Bronchial epithelial cell (primary cell): ENCODE data around the gene EML1. TPM values are rescaled to one million over a fixed set of nuclear protein-coding genes. Genes with fewer than 3 reads are reported as not detected.

Source experiments
- DNase-seq: peaks from one replicate; pipeline ENCODE4 v3.0.0-alpha.2; 2010; ENCODE audit warnings: low read depth
- FAIRE-seq: peaks from 2 replicates; lab custom pipeline; 2011; peaks lifted over from hg19 to GRCh38; lab: Jason Lieb, UNC
- H3K27me3 ChIP-seq: 2 replicates; pipeline ENCODE4 v1.5.1; 2011; ENCODE audit warnings: low read length; ENCODE audit not compliant: control insufficient read depth, insufficient read depth
- H3K36me3 ChIP-seq: 2 replicates; pipeline ENCODE4 v1.5.1; 2011; ENCODE audit warnings: low read length; ENCODE audit not compliant: control insufficient read depth, insufficient read depth
- H3K4me3 ChIP-seq: 2 replicates; pipeline ENCODE4 v1.5.1; 2011; ENCODE audit warnings: mild to moderate bottlenecking, low read depth, low read length, control low read depth
- total RNA-seq: library from RNA; depleted of rRNA; stranded (reverse); fragments of >200 nt; gene quantifications from 2 replicates; pipeline ENCODE4 v1.2.1, GENCODE V29; 2014
- TF ChIP-seq, protein P1 (sequence below): IDR thresholded peaks from 2 replicates; pipeline ENCODE4 v1.5.1; 2011; ENCODE audit warnings: mild to moderate bottlenecking, moderate library complexity, low read length, control low read depth, inconsistent platforms; ENCODE audit not compliant: insufficient read depth, severe bottlenecking

Gene EML1
- total RNA-seq, 1 donor from 2014 or later: 1.8 TPM

DNA sequence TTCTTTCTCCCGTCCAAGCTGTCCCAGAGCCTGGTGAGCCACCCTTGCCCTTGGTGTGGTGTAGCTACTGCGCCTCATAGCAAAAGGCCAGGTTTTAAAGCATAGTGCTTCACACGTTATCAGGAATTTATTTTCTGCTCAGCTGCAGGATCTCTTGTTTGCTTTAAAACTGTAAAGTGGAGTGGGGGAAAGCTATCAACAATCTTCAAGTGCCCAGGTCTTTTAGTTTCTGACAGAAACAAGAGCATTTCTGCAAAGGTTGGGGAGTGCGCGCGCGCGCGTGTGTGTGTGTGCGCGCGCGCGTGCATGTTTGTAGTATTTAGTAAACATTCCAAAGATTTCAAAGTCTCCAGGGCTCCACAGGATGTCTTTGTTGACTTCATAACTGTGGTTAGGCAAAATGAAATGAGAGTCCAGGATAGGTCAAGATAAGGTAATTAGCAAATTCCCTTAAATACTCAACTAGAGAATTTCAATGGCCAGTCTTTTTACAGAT lies 45.5 kb downstream of the EML1 start:
- no peaks in the 10 kb centered on the region for H3K36me3 ChIP-seq
- no peaks in the 10 kb centered on the region for H3K27me3 ChIP-seq
- FAIRE-seq (no peak), DNase-seq (no peak)
- no peak overlapping the region for H3K4me3 ChIP-seq
- TF ChIP-seq, protein P1, sequence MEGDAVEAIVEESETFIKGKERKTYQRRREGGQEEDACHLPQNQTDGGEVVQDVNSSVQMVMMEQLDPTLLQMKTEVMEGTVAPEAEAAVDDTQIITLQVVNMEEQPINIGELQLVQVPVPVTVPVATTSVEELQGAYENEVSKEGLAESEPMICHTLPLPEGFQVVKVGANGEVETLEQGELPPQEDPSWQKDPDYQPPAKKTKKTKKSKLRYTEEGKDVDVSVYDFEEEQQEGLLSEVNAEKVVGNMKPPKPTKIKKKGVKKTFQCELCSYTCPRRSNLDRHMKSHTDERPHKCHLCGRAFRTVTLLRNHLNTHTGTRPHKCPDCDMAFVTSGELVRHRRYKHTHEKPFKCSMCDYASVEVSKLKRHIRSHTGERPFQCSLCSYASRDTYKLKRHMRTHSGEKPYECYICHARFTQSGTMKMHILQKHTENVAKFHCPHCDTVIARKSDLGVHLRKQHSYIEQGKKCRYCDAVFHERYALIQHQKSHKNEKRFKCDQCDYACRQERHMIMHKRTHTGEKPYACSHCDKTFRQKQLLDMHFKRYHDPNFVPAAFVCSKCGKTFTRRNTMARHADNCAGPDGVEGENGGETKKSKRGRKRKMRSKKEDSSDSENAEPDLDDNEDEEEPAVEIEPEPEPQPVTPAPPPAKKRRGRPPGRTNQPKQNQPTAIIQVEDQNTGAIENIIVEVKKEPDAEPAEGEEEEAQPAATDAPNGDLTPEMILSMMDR: no peak

DNA sequence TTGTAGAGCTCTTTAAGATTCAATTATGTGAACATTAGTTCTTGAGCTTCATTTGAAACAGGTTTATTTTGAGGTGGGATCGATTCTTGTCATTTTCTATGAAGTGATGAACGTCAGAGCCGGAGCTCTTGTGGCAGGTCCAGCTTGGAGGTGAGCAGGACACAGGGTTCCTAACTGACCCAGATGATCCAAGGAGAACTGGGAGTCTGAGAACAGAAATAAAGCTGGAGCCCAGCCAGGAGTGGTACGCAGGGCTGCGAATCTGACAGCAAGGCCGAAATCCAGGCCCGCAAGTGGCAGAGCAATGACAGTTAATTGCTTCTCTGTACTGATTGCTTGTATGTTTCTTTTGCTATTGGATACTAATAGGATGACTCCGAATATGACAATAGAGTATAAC lies 46.5 kb downstream of the EML1 start:
- Histone ChIP-seq H3K27me3 (no peaks in the 10 kb centered on the region), H3K4me3 (no peak overlapping the region), H3K36me3 (no peaks in the 10 kb centered on the region)
- TF ChIP-seq, protein P1: no peak
- FAIRE-seq (no peak), DNase-seq (no peak)

DNA sequence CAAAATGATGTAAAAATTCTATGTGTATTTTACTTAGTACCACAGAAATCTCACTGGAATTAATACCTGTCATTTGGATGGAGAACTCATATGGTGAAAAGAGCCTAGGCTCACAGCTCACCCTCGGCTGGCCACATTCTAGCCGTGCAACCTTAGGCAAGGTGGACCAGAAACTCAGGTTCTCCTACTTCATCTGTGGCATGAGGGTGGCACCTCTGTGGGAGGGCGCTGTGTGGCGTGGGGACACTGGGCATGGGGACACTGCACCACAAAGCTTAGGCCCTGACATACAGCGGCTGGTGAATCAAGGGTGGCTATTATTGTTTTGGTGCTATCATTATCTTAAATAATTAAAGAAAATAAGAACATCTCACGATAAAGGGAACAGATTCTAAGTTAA lies 47.1 kb downstream of the EML1 start:
- no peak for FAIRE-seq
- no peaks in the 10 kb centered on the region for H3K27me3 ChIP-seq
- no peak for DNase-seq
- no peaks in the 10 kb centered on the region for H3K36me3 ChIP-seq
- no peak overlapping the region for H3K4me3 ChIP-seq
- TF ChIP-seq, protein P1: no peak

DNA sequence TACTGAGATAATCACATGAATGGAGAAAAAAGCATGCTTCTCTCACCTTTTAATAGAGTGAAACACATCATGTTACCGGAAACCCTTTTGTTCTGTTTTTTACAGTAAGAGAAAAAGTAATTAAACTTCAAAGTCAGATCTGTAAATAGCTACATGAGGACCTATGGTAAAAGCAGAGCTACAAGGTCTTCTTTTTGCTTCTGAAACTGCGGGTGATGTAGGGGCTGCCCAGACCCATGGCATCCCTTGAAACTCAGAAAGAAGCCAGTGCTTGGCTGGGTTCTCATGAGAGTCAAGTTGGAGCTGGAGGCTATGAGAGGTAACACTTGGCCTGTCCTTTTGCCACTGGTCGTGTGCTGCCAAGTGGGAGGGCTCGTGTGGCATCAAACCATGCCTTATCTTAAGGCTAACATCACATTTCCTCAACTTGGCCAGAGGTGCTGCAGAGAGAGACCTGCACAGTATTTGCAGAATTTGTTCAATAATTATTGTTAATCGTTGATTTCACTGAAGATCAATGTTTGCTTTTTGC lies 47.6 kb downstream of the EML1 start:
- Histone ChIP-seq H3K27me3 (no peaks in the 10 kb centered on the region), H3K4me3 (no peak overlapping the region), H3K36me3 (no peaks in the 10 kb centered on the region)
- DNase-seq (no peak), FAIRE-seq (no peak)
- TF ChIP-seq, protein P1: no peak

DNA sequence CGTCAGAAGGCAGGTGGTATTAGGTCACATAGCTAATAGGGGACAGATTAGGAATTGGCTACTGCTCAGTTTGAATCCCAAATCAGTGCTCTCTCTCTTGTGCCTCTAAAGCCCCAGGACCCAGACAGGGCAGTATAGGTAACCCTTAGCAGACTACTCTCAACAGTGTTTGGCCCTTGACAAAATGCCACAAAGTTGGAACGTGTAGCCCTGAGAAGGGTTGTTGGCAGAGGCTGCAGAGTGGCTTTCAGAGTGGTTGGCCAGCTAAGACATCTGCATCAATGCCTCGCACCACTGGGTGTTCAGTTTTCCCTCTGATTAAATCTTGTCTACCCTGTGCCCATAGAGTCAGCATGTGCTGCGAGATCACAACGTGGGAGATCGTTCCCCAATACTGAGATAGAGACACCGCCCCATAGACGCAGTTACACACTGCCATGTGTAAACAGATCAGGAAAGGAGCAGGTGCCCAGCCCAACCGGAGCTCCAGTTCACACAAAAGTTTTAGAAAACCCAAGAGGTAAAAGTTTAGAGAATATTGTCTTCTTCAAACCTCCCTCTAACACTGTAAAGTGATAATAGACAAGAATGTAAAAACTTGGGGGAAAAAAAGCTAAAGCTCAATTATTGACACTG lies 48.3 kb downstream of the EML1 start:
- Histone ChIP-seq H3K27me3 (no peaks in the 10 kb centered on the region), H3K36me3 (no peaks in the 10 kb centered on the region), H3K4me3 (no peak overlapping the region)
- TF ChIP-seq, protein P1: no peak
- DNase-seq (no peak), FAIRE-seq (no peak)
